ENCODE data around the gene DTX1.
"Not testable (repeated sequence)": the region's sequence is repeated elsewhere in the genome, so short reads cannot be mapped to it uniquely, and the experiment has no call there.

Gene DTX1

GRCh38 chr12:113136990-113137511 lies 80.5 kb downstream of the DTX1 start:
- DNase-seq (ENCODE audit: low read depth): no peak

DNA sequence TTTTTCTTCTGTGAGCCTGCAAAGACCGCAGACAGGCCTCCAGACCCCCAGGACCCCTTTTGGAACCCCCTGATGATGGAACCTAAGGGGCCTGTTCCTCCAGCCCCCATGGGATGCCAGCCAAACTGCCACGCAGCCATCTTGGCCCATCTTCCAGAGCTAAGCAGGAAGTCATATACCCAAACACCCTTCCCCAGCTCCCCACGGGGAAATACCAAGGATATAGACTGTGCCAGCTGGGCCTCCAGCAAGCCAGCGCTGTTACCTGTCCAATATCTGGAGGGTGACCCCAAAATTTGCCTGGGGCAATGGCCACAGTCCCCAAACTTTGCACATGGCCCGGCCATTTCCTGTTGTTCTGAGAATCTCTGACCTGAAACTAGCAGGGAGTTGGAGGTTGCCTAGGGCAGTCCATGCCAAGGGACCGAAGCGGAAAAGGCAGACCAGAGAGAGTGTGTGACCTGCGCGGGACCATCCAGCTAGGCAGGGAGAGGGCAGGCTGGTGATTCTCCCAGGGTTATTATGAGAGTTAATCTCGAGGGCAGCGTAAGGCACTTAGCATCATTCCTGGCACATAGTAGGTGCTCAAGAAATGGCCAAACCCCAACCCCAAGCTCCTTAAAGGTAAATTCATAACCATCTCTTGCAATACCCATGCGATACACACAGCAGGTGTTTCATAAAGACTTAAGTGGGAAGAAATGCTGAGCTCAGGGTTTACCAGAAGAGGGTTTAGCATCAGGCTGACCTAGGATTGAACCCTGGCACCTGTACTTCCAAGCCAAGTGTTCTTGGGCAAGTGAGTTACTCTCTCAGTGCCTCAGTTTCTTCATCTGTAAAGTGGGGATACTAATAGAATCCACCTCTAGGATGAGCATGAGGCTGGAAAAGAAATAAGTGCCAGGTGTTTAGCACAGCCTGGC lies 81.6 kb downstream of the DTX1 start:
- no peak for DNase-seq (ENCODE audit: low read depth)

DNA sequence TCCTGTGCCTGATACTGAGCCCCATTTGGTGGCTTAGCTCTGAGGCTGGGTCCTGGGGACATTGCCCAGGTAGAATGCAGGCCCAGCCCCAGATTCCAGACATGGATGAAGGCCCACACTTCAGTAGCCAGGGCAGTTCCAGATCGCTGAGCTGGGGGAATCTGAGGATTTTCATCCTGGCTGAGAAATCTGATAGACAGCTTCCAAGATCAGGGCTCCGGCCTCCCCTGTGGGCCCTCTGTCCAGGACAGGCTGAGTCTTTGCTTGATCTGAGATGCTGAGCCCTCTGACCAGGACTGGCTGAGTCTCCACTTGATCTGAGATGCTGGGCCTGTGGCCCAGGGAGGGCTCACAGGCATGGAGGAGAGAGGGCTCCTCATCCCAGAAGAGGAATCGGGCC lies 82.3 kb downstream of the DTX1 start:
- no peak for DNase-seq (ENCODE audit: low read depth)

- DNase-seq (ENCODE audit: low read depth): no peak
These were observed 84.2 kb downstream of the DTX1 start for GRCh38 chr12:113140706-113141105.

DNA sequence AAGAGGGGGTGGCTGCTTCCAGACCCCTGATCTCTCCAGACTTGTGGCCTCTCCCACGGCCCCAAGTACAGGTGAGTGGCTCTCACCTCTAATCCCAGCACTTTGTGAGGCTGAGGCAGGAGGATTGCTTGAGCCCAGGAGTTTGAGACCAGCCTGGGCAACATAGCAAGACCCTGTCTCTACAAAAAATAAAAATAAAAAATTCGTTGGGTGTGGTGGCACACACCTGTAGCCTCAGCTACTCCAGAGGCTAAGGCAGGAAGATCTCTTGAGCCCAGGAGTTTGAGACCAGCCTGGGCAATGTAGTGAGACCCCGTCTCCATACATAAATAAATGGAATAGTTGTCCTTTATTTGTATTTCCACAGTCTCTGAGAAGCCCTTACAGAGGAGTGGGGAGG lies 85.2 kb downstream of the DTX1 start:
- DNase-seq (ENCODE audit: low read depth): not testable (repeated sequence)

DNA sequence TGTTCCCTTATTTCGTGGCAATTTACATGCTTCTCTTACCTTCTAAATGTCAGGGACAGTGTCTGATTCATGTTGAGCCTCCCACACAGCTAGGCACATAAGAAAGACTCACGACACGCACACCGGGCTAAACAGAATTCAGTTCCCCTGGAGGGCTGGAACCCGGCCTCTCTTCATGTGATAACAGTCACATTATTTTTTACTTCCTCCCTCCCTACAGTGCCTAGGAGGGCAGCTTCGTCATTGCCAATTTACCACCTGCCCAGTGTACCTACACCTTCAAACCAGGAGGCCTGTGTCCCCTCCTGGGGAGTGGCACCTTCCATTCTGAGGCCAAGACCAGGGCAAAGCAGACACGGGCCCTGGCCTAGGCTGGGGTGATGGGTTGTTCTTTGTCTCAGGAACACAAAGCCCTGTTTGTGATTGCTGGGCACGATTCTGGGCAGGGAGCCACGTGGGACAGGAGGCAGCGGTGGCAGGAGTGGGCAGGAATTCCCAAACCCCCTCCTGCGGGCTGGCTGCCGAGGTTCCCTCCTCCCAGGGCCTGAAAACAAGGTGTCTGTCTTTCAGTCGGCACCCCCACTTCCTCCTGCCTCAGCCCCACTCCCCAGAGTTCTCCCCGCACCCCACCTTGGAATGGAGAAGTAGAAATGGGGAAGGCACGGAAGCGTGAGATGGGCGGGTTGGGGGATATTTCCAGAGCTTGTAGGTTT lies 85.8 kb downstream of the DTX1 start:
- DNase-seq (ENCODE audit: low read depth): no peak

DNA sequence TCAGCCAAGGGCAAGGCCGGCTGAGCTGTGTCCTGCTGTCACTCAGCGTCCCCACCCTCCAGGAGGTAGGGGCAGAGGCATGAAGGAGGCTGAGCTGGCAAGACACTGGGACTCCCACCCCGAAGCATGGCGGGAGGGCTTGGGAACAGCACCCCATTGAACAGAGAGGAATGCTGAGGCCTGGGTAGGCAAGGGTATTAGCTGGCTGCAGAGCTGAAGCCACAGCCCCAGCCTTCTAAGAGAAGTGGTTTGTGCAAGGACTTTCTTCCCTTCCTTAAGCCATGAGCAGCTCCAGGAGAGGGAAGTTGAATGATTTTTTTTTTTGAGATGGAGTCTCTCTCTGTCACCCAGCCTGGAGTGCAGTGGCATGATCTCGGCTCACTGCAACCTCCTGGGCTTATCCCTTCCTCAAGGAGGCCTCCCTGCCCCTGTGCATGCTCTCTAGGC lies 86.4 kb downstream of the DTX1 start:
- DNase-seq (ENCODE audit: low read depth): no peak

DNA sequence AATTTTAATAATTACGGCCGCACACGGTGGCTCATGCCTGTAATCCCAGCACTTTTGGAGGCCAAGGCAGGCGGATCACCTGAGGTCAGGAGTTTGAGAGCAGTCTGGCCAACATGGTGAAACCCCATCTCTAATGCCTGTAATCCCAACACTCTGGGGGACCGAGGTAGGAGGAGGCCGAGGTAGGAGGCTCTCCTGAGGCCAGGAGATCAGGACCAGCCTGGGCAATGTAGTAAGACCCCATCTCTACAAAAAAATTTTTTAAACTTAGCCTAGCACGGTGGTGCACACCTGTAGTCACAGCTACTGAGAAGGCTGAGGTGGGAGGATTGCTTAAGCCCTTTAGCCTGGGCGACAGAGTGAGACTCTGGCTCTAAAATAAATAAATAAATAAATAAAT lies 87.4 kb downstream of the DTX1 start:
- DNase-seq (ENCODE audit: low read depth): no peak

DNA sequence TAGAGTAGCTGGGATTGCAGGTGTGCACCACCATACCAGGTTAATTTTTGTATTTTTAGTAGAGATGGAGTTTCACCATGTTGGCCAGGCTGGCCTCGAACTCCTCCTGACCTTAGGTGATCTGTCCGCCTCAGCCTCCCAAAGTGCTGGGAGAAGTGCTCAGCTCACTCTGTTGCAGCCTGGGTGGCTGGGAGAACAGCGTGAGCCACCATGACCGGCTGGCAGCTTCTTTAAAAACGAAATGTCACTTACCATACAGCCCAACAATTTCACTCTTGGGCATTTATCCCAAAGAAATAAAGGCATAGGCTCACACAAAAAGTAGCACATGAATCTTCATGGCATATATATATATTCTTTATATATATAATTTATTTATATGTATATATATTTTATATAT lies 88.3 kb downstream of the DTX1 start:
- DNase-seq (ENCODE audit: low read depth): no peak

DNA sequence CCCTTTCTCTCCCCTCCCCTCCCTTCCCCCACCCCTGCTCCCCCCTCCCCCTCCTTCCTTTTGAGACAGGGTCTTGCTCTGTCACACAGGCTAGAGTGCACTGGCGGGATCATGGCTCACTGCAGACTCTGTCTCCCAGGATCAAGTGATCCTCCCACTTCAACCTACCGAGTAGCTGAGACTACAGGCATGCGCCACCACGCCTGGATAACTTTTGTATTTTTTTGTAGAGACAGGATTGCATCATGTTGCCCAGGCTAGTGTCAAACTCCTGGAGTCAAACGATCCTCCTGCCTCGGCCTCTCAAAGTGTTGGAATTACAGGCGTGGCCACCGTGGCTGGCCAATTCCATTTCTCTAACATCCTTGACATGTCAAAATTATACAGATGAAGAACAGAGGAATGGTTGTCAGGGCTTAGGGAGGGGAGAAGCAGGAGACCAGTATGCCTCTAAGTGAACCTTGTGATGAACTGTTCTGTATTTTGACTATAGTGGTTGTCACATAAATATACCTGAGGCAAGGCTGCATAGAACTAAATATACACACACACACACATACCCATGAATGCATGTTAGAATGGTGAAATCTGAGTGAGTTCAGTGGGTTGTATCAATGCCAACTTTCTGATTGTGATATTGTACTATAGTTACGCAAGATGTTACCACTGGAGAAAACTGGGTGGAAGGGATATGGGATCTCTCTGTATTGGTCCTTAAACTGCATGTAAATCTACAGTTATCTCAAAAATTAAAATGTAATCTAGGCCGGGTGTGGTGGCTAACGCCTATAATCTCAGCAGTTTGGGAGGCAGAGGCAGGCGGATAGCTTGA lies 89.4 kb downstream of the DTX1 start:
- no peak for DNase-seq (ENCODE audit: low read depth)

DNA sequence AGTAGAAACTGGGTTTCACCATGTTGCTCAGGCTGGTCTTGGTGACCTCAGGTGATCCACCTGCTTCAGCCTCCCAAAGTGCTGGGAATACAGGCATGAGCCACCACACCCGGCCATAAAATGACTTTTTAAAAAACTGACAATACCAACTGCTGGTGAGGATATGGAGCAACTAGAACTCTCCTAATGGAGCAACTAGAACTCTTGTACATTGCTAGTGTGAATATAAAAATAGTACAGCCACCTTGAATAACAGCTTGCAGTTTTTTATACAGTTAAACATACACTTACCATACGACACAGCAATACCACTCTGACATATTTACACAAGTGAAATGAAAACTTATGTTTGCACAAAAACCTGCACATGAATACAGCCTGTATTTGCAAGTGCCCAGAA lies 90.5 kb downstream of the DTX1 start:
- no peak for DNase-seq (ENCODE audit: low read depth)
